Measurements from ENCODE around the gene OGFOD2. TPM values are rescaled to one million over a fixed set of nuclear protein-coding genes. Genes with fewer than 3 reads are reported as not detected.

OGFOD2 gene
- total and polyA plus RNA-seq, 11 donors, result 4.4 to 19.7 (median 12.7) TPM

DNA sequence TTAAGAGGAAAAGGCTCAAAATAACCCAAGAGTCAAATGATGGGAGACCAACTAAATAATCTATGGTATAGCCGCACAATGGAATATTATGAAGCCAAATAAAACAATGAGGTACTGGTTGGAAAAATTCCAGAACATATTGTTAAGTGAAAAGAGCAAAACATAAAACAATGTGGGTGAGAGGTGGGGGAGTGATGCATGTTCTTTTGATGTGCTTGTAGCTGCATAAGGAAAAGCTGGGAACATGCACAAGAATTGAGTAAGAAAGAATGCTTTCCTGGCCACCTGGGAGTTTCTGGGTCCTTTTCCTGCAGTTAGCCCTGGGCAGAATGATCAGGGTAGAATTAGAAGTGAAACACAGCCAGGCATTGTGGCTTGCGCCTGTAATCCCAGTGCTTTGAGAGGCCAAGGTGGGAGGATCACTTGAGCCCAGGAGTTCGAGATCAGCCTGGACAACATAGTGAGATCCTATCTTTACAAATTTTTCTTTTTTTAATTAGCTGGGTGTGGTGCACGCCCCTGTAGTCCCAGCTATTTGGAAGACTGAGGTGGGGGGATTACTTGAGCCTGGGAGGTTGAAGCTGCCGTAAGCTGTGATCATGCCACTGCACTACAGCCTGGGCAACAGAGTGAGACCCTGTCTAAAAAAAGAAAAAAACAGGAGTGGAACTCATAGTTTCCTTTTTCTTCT lies 16.7 kb upstream of the OGFOD2 start:
- Histone ChIP-seq H3K36me3 (peaks cover 0 to 31% (median 10%) of the 10 kb centered on the region in 9 donors), H3K27ac (peak overlapping the region; percentile 45 to 81 (median 62)), H3K9me3 (no peaks in the 10 kb centered on the region), H3K27me3 (no peaks in the 10 kb centered on the region), H3K4me3 (no peak overlapping the region), H3K4me1 (peaks cover 0 to 38% (median 9%) of the 10 kb centered on the region in 12 donors)
- TF ChIP-seq, protein P1, sequence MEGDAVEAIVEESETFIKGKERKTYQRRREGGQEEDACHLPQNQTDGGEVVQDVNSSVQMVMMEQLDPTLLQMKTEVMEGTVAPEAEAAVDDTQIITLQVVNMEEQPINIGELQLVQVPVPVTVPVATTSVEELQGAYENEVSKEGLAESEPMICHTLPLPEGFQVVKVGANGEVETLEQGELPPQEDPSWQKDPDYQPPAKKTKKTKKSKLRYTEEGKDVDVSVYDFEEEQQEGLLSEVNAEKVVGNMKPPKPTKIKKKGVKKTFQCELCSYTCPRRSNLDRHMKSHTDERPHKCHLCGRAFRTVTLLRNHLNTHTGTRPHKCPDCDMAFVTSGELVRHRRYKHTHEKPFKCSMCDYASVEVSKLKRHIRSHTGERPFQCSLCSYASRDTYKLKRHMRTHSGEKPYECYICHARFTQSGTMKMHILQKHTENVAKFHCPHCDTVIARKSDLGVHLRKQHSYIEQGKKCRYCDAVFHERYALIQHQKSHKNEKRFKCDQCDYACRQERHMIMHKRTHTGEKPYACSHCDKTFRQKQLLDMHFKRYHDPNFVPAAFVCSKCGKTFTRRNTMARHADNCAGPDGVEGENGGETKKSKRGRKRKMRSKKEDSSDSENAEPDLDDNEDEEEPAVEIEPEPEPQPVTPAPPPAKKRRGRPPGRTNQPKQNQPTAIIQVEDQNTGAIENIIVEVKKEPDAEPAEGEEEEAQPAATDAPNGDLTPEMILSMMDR (IDR thresholded peaks at IDR 0.05), result no peak
- TF ChIP-seq POLR2A (IDR thresholded peaks at IDR 0.05), result no peak
- peak in 3 of 4 donors; percentile 21 to 75 (median 42) for ATAC-seq
- intact Hi-C loops (cut with DNase I), result no loop called here
- 69 to 78% (median 72%) methylated on average over 5 of the region's 5 CpGs for WGBS, 4 donors
- DNase-seq, result peak in 1 of 5 donors; percentile 52

DNA sequence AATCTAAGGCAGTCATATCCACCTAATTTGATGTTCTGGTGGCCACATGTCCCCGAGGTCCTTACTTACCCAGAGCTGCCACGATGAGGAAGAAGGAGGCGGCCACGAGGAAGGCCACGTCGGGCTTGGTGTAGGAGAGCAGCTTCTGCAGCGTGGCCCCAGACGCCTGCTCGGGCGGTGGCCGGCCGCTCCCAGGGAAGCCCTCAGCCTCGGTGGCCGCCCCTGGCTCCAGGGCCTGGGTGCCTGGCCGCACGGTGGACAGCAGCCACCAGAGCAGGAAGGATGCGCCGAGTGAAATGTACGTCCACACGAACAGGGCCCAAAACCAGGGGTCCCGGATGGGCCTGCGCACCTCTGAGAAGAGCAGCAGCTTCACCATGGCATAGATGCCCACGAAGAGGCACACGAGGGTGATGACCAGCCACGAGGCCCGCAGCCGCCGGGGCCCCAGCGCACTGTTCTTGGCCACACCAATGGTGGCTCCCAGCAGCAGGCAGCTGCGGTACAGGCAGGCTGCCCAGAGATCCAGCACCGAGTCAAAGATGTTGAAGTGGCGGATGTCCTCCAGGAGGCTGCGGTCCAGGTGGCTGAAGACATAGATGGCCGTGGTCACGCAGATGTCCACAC lies 15.4 kb upstream of the OGFOD2 start:
- Histone ChIP-seq H3K9me3 (no peaks in the 10 kb centered on the region), H3K4me1 (peaks cover 0 to 52% (median 18%) of the 10 kb centered on the region in 12 donors), H3K4me3 (no peak overlapping the region), H3K36me3 (peaks cover 0 to 26% (median 10%) of the 10 kb centered on the region in 9 donors), H3K27ac (no peak overlapping the region), H3K27me3 (no peaks in the 10 kb centered on the region)
- TF ChIP-seq, protein P1 (IDR thresholded peaks at IDR 0.05), result no peak
- TF ChIP-seq POLR2A (IDR thresholded peaks at IDR 0.05), result no peak
- 93 to 97% (median 96%) methylated on average over 27 to 35 of the region's 35 CpGs for WGBS, 4 donors
- DNase-seq (no peak), ATAC-seq (no peak)
- intact Hi-C loops (cut with DNase I), result no loop called here

DNA sequence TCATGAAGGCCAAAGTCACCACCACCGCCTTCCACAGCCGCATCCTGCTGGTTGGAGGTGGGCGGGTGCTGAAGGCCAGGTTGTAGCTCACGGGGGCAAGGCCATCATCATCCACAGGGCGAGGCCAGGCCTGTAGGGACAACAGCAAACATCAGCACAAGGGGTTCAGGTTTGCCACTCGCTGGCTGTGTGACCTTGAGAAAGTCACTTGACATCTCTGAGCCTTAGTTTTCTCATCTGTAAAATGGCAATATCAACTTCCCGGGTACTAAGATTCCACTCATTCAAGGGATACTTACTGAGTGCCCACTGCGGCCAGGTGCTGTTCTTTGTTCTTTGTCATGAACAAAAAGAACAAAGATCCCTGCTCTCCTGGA lies 14.9 kb upstream of the OGFOD2 start:
- no peak for TF ChIP-seq POLR2A (IDR thresholded peaks at IDR 0.05)
- TF ChIP-seq, protein P1 (IDR thresholded peaks at IDR 0.05), result no peak
- Histone ChIP-seq H3K27me3 (no peaks in the 10 kb centered on the region), H3K4me3 (no peak overlapping the region), H3K27ac (no peak overlapping the region), H3K4me1 (peaks cover 0 to 57% (median 22%) of the 10 kb centered on the region in 12 donors), H3K9me3 (no peaks in the 10 kb centered on the region), H3K36me3 (peaks cover 0 to 26% (median 10%) of the 10 kb centered on the region in 9 donors)
- ATAC-seq, result no peak
- intact Hi-C loops (cut with DNase I), result no loop called here
- DNase-seq, result no peak
- 92 to 98% (median 96%) methylated on average over 2 to 8 of the region's 8 CpGs for WGBS, 4 donors

DNA sequence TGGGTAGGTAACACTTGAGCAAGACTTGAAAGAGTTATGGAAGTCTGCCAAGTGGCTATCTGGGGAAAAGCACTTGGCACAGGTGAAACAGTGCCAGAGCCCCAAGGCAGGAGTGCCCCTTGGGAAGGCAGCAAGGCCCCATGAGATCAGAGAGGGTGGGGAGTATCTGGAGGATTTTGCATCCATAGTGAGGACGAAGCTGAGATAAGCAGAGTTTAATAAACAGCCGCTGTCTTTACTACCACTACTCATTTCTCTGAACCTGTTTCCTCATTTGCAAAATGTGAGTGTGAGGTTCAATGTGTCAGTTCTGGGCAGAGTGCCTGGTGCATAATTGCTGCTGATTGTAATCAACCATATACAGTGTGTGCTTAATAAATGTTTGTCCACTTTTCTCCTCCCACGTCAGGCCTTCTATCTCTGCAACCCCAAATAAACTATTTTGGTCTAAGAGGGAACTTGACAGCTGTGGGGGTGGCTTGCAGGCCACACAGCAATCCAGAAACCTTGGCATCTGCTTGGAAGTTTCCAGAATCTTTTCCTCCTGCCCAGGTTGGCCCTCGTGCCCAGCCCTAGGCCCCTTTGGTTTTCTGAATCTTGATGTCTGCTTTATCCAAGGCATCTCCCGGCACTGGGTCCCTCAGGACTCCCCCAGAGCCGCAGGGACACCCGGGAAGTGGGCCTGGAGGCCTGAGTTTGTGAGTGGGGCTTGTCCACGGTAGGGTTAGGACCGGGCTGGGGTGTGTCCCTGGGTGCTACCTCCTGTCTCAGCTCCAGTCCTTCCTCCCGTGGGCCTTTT lies 13.3 kb upstream of the OGFOD2 start:
- no peak for DNase-seq
- Histone ChIP-seq H3K9me3 (no peaks in the 10 kb centered on the region), H3K4me1 (peaks cover 0 to 70% (median 31%) of the 10 kb centered on the region in 12 donors), H3K4me3 (no peak overlapping the region), H3K27me3 (no peaks in the 10 kb centered on the region), H3K27ac (peak overlapping the region in 4 of 12 donors; percentile 23 to 56 (median 38)), H3K36me3 (peaks cover 0 to 21% (median 10%) of the 10 kb centered on the region in 9 donors)
- no peak for TF ChIP-seq POLR2A (IDR thresholded peaks at IDR 0.05)
- TF ChIP-seq, protein P1 (IDR thresholded peaks at IDR 0.05), result no peak
- WGBS, 4 donors, result 68 to 74% (median 70%) methylated on average over 8 to 10 of the region's 10 CpGs
- ATAC-seq, result peak in 3 of 4 donors; percentile 6 to 10 (median 10)
- intact Hi-C loops (cut with DNase I), result no loop called here

Data from heart left ventricle (tissue), 16 donors.